HUES64 (cell line): ENCODE results near the gene DHX35.
"Not testable (repeated sequence)": the region's sequence is repeated elsewhere in the genome, so short reads cannot be mapped to it uniquely, and the experiment has no call there.

ENCODE experiments used
- H3K27ac ChIP-seq: 2 replicates; pipeline ENCODE4 v1.7.0; 2013; ENCODE audit warnings: low read depth, low read length, inconsistent platforms
- H3K27me3 ChIP-seq: 2 replicates; pipeline ENCODE4 v1.6.1; 2013; ENCODE audit warnings: mild to moderate bottlenecking, low read length; ENCODE audit not compliant: insufficient read depth
- H3K36me3 ChIP-seq: 2 replicates; pipeline ENCODE4 v1.6.1; 2013; ENCODE audit warnings: mild to moderate bottlenecking, low read length; ENCODE audit not compliant: insufficient read depth
- H3K4me1 ChIP-seq: 2 replicates; pipeline ENCODE4 v1.6.1; 2013; ENCODE audit warnings: mild to moderate bottlenecking, low read length, moderate library complexity; ENCODE audit not compliant: insufficient read depth
- H3K4me3 ChIP-seq: 2 replicates; pipeline ENCODE4 v1.5.1; 2013; ENCODE audit warnings: mild to moderate bottlenecking, low read length, moderate library complexity
- H3K9ac ChIP-seq: 2 replicates; pipeline ENCODE4 v1.6.1; 2013; ENCODE audit warnings: mild to moderate bottlenecking, low read depth, low read length
- H3K9me3 ChIP-seq: 2 replicates; pipeline ENCODE4 v1.6.1; 2013; ENCODE audit warnings: low read depth, low read length; ENCODE audit not compliant: insufficient read depth
- WGBS: fragments of 150-250, 120-280 bp; methylation state at CpG from one replicate; pipeline ENCODE4 v1.1.7; 2013; ENCODE audit warnings: missing lambda C conversion rate; 5-methylcytosine and 5-hydroxymethylcytosine counted together

Gene DHX35

GRCh38 chr20:38941726-38942389, 20.3 kb upstream of the DHX35 start:
- Histone ChIP-seq H3K27ac (no peak overlapping the region), H3K27me3 (no peaks in the 10 kb centered on the region), H3K4me3 (no peak overlapping the region), H3K36me3 (peaks cover 74% of the 10 kb centered on the region), H3K9ac (no peak overlapping the region), H3K9me3 (no peaks in the 10 kb centered on the region), H3K4me1 (no peaks in the 10 kb centered on the region)
- WGBS, result 90% methylated on average over 5 of the region's 5 CpGs

- WGBS, result 95% methylated on average over 2 of the region's 3 CpGs
- peaks cover 90% of the 10 kb centered on the region for H3K36me3 ChIP-seq
- no peaks in the 10 kb centered on the region for H3K4me1 ChIP-seq
- no peak overlapping the region for H3K9ac ChIP-seq
- H3K27me3 ChIP-seq, result no peaks in the 10 kb centered on the region
- H3K9me3 ChIP-seq, result no peaks in the 10 kb centered on the region
- H3K27ac ChIP-seq, result no peak overlapping the region
- no peak overlapping the region for H3K4me3 ChIP-seq
Observed at GRCh38 chr20:38945012-38945411, 17.1 kb upstream of the DHX35 start.

- Histone ChIP-seq H3K36me3 (peaks cover 93% of the 10 kb centered on the region), H3K27ac (no peak overlapping the region)
- WGBS, result 97% methylated on average over 3 of the region's 3 CpGs
Observed at GRCh38 chr20:38946836-38947235, 15.3 kb upstream of the DHX35 start.

GRCh38 chr20:38947931-38948362, 14.2 kb upstream of the DHX35 start:
- H3K36me3 ChIP-seq, result peaks cover 93% of the 10 kb centered on the region
- no peaks in the 10 kb centered on the region for H3K4me1 ChIP-seq
- no peak overlapping the region for H3K27ac ChIP-seq
- no peak overlapping the region for H3K9ac ChIP-seq
- no peaks in the 10 kb centered on the region for H3K27me3 ChIP-seq
- WGBS, result 96% methylated on average over 7 of the region's 7 CpGs
- H3K9me3 ChIP-seq, result no peaks in the 10 kb centered on the region
- H3K4me3 ChIP-seq, result no peak overlapping the region

More at GRCh38 chr20:38946836-38947235, 15.3 kb upstream of the DHX35 start:
- Histone ChIP-seq H3K9me3 (no peaks in the 10 kb centered on the region), H3K27me3 (no peaks in the 10 kb centered on the region), H3K4me1 (no peaks in the 10 kb centered on the region), H3K4me3 (no peak overlapping the region), H3K9ac (no peak overlapping the region)

GRCh38 chr20:38950254-38950653, 11.9 kb upstream of the DHX35 start:
- no peaks in the 10 kb centered on the region for H3K4me1 ChIP-seq
- H3K36me3 ChIP-seq, result peaks cover 90% of the 10 kb centered on the region
- H3K9ac ChIP-seq, result no peak overlapping the region
- no peaks in the 10 kb centered on the region for H3K9me3 ChIP-seq
- no peak overlapping the region for H3K27ac ChIP-seq
- H3K27me3 ChIP-seq, result no peaks in the 10 kb centered on the region
- WGBS, result 95% methylated on average over 2 of the region's 2 CpGs
- no peak overlapping the region for H3K4me3 ChIP-seq

DNA sequence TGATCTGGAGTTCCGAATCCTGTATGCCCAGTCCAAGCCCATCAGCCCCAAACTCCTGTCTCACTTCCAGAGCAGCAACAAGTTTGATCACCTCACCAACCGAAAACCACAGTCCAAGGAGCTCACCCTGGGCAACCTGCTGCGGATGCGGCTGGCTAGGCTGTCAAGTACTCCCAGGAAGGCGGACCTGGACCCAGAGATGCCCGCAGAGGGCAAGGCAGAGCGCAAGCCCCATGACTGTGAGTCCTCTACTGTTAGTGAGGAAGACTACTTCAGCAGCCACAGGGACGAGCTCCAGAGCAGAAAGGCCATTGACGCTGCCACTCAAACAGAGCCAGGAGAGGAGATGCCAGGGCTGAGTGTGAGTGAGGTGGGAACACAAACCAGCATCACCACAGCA, 10.5 kb upstream of the DHX35 start:
- no peak overlapping the region for H3K4me3 ChIP-seq

DNA sequence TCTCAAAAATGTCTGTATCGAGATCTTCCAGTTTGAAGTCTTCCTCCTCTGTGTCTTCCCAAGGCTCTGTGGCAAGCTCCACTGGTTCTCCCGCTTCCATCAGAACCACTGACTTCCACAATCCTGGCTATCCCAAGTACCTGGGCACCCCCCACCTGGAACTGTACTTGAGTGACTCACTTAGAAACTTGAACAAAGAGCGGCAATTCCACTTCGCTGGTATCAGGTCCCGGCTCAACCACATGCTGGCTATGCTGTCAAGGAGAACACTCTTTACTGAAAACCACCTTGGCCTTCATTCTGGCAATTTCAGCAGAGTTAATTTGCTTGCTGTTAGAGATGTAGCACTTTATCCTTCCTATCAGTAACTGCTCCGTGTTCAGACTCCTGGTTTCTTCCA, 10.0 kb upstream of the DHX35 start:
- Histone ChIP-seq H3K4me3 (no peak overlapping the region), H3K36me3 (peaks cover 75% of the 10 kb centered on the region), H3K27ac (no peak overlapping the region), H3K9me3 (no peaks in the 10 kb centered on the region), H3K27me3 (no peaks in the 10 kb centered on the region), H3K4me1 (no peaks in the 10 kb centered on the region), H3K9ac (no peak overlapping the region)
- 98% methylated on average over 6 of the region's 6 CpGs for whole genome bisulfite sequencing

More for the DNA sequence above, 10.5 kb upstream of the DHX35 start:
- 95% methylated on average over 9 of the region's 9 CpGs for WGBS
- Histone ChIP-seq H3K4me1 (no peaks in the 10 kb centered on the region), H3K27ac (no peak overlapping the region), H3K9me3 (no peaks in the 10 kb centered on the region), H3K9ac (no peak overlapping the region), H3K36me3 (peaks cover 80% of the 10 kb centered on the region), H3K27me3 (no peaks in the 10 kb centered on the region)

GRCh38 chr20:38953630-38954340, 8.4 kb upstream of the DHX35 start:
- no peaks in the 10 kb centered on the region for H3K27me3 ChIP-seq
- no peak overlapping the region for H3K9ac ChIP-seq
- H3K27ac ChIP-seq, result no peak overlapping the region
- H3K4me3 ChIP-seq, result no peak overlapping the region
- H3K9me3 ChIP-seq, result no peaks in the 10 kb centered on the region
- H3K4me1 ChIP-seq, result no peaks in the 10 kb centered on the region
- 98% methylated on average over 8 of the region's 8 CpGs for WGBS
- peaks cover 58% of the 10 kb centered on the region for H3K36me3 ChIP-seq

GRCh38 chr20:38957235-38957876, 4.8 kb upstream of the DHX35 start:
- WGBS, result 93% methylated on average over 5 of the region's 5 CpGs
- Histone ChIP-seq H3K4me3 (no peak overlapping the region), H3K27ac (no peak overlapping the region), H3K9me3 (no peaks in the 10 kb centered on the region), H3K9ac (no peak overlapping the region), H3K27me3 (no peaks in the 10 kb centered on the region), H3K36me3 (peaks cover 22% of the 10 kb centered on the region), H3K4me1 (peaks cover 8% of the 10 kb centered on the region)

DNA sequence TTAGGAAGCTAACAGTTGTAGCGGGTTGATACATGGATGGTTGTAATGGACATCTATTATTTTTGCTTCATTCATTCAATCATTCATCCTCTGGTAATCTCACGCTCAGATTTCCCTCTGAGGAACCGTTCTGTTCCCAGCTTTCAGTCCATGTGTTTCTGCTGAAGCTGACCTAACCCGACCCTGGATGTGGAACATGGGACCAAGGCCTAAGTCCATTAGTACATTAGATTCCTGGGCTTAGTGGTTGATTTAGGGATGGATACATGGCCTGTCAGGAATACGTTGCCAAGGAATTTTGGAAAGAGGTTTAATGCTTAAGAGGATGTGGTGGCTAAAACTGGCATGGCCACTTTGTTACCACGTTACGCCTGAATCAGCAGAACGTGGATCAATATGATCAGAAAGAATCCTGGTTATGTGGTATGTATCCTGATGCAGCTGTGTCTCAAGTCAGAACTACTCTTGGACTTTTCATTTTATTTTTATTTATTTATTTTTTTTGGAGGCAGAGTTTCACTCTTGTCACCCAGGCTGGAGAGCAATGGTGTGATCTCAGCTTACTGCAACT, 4.1 kb upstream of the DHX35 start:
- Histone ChIP-seq H3K9me3 (no peaks in the 10 kb centered on the region), H3K36me3 (peaks cover 16% of the 10 kb centered on the region), H3K9ac (no peak overlapping the region), H3K4me3 (no peak overlapping the region), H3K27me3 (no peaks in the 10 kb centered on the region), H3K4me1 (peaks cover 8% of the 10 kb centered on the region), H3K27ac (no peak overlapping the region)
- WGBS, result 94% methylated on average over 7 of the region's 8 CpGs

DNA sequence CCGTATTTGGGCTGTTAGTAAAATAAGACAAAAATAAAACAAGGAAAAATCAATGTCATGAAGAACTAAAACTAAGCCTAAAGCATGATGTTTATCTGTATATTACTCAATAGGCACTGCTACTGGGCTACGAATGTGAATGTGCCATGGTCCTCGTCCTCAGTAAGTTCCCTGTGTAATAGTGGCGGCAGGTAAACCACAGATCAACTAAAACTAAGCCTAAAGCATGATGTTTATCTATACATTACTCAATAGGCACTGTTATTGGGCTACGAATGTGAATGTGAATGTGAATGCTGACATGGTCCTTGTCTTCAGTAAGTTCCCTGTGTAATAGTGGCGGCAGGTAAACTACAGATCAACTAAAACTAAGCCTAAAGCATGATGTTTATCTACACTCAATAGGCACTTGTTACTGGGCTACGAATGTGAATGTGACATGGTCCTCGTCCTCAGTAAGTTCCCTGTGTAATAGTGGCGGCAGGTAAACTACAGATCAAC, 1.9 kb upstream of the DHX35 start:
- not testable (repeated sequence) for H3K36me3 ChIP-seq, H3K27ac ChIP-seq, H3K4me3 ChIP-seq, H3K27me3 ChIP-seq, H3K9ac ChIP-seq, H3K9me3 ChIP-seq
- 98% methylated on average over 8 of the region's 9 CpGs for WGBS
- H3K4me1 ChIP-seq, result peaks cover 14% of the 10 kb centered on the region
